SK-N-SH (cell line): ENCODE results near the gene TPCN2. TPM values are rescaled to one million over a fixed set of nuclear protein-coding genes. Genes with fewer than 3 reads are reported as not detected.

Source experiments
- CTCF ChIA-PET: fragments of 300-600, 350-600 bp; formaldehyde crosslinking; extraction: SDS; loops from one replicate; lab custom pipeline; 2021; lab: Yijun Ruan, JAX
- POLR2A ChIA-PET: fragments of 350-600 bp; sonication (Branson Sonifier 250); formaldehyde crosslinking; extraction: SDS; loops from one replicate; lab custom pipeline; 2020; ENCODE audit warnings: antibody characterized with exemption, inconsistent platforms; lab: Yijun Ruan, JAX
- DNase-seq: peaks from one replicate; pipeline ENCODE4 v3.0.0; 2012
- H2AFZ ChIP-seq: fragments of 200-600 bp; sonication (generic); 2 replicates; pipeline ENCODE4 v1.8.1; 2016; ENCODE audit warnings: antibody characterized with exemption, mild to moderate bottlenecking, low read depth
- H3F3A ChIP-seq: fragments of 200-600 bp; sonication (generic); replicated peaks from 2 replicates; pipeline ENCODE3; 2016; ENCODE audit warnings: antibody characterized with exemption, mild to moderate bottlenecking; ENCODE audit not compliant: insufficient read depth
- H3K27ac ChIP-seq, 2 experiments: fragments of 200-500 bp in 1 of 2; fragments of 200-600 bp in 1 of 2; sonication (Bioruptor generic) in 1 of 2; sonication (generic), shearing (Covaris generic) in 1 of 2; 2 replicates each; pipeline versions ENCODE4 v1.5.1 to v1.6.1; 2014 to 2016; ENCODE audit warnings: low read depth in 2 of 2, inconsistent platforms in 1 of 2, low read length in 1 of 2, mild to moderate bottlenecking in 1 of 2, mixed read lengths in 1 of 2
- H3K27me3 ChIP-seq: fragments of 200-600 bp; sonication (generic), shearing (Covaris generic); 2 replicates; pipeline ENCODE4 v1.6.1; 2016; ENCODE audit warnings: mixed run types; ENCODE audit not compliant: insufficient read depth
- H3K36me3 ChIP-seq, 2 experiments: fragments of 200-500 bp in 1 of 2; fragments of 200-600 bp in 1 of 2; sonication (Bioruptor generic) in 1 of 2; sonication (generic) in 1 of 2; replicated peaks in 1 of 2; 2 replicates each; pipeline versions ENCODE3 to v1.5.1; 2014 to 2016; ENCODE audit warnings: low read length in 1 of 2, mild to moderate bottlenecking in 1 of 2; ENCODE audit not compliant: insufficient read depth in 2 of 2, control insufficient read depth in 1 of 2
- H3K4me1 ChIP-seq, 2 experiments: fragments of 200-500 bp in 1 of 2; fragments of 200-600 bp in 1 of 2; sonication (Bioruptor generic) in 1 of 2; sonication (generic), shearing (Covaris generic) in 1 of 2; 2 replicates each; pipeline versions ENCODE4 v1.5.1 to v1.6.1; 2014 to 2016; ENCODE audit warnings: low read depth in 1 of 2, low read length in 1 of 2, mixed run types in 1 of 2; ENCODE audit not compliant: insufficient read depth in 2 of 2, control insufficient read depth in 1 of 2
- H3K4me2 ChIP-seq: fragments of 200-600 bp; sonication (generic), shearing (Covaris generic); 2 replicates; pipeline ENCODE4 v1.6.1; 2017; ENCODE audit warnings: mixed run types
- H3K4me3 ChIP-seq, 2 experiments: fragments of 200-500 bp in 1 of 2; fragments of 200-600 bp in 1 of 2; sonication (Bioruptor generic) in 1 of 2; sonication (generic), shearing (Covaris generic) in 1 of 2; 2 replicates each; pipeline versions ENCODE4 v1.5.1 to v1.8.1; 2014 to 2016; ENCODE audit warnings: low read depth in 2 of 2, inconsistent platforms in 1 of 2, low read length in 1 of 2, mild to moderate bottlenecking in 1 of 2, mixed read lengths in 1 of 2, moderate library complexity in 1 of 2
- H3K79me2 ChIP-seq: fragments of 200-600 bp; sonication (generic); 2 replicates; pipeline ENCODE4 v1.8.1; 2017; ENCODE audit warnings: mild to moderate bottlenecking; ENCODE audit not compliant: insufficient read depth
- H3K9ac ChIP-seq: fragments of 200-600 bp; sonication (generic); 2 replicates; pipeline ENCODE4 v1.6.1; 2017; ENCODE audit warnings: mixed run types
- H3K9me2 ChIP-seq: fragments of 200-600 bp; sonication (generic); 2 replicates; pipeline ENCODE4 v1.6.1; 2017; ENCODE audit warnings: mixed run types
- H3K9me3 ChIP-seq: fragments of 200-600 bp; sonication (generic); 2 replicates; pipeline ENCODE4 v1.6.1; 2017; ENCODE audit warnings: mixed run types, mild to moderate bottlenecking, moderate library complexity
- H4K20me1 ChIP-seq: fragments of 200-600 bp; sonication (generic); 2 replicates; pipeline ENCODE4 v1.6.1; 2017; ENCODE audit warnings: mild to moderate bottlenecking, mixed run types; ENCODE audit not compliant: insufficient read depth
- EZH2phosphoT487 ChIP-seq: fragments of 200-600 bp; sonication (generic); IDR thresholded peaks from 2 replicates; pipeline ENCODE4 v1.6.1; 2017; ENCODE audit warnings: low read depth, mixed run types, mild to moderate bottlenecking, antibody characterized with exemption, moderate library complexity, borderline replicate concordance
- FOXJ3 ChIP-seq: sonication (generic); formaldehyde crosslinking; IDR thresholded peaks from 2 replicates; pipeline ENCODE4 v1.5.1; 2020; ENCODE audit warnings: mild to moderate bottlenecking, missing genetic modification reagents
- IRF3 ChIP-seq: fragments of 150-350 bp; IDR thresholded peaks from 2 replicates; pipeline ENCODE4 v1.6.1; 2016; ENCODE audit warnings: mild to moderate bottlenecking, low read depth, low read length
- NRF1 ChIP-seq: IDR thresholded peaks from 2 replicates; pipeline ENCODE4 v1.6.1; 2012; ENCODE audit warnings: low read depth, mild to moderate bottlenecking, low read length
- POLR2AphosphoS5 ChIP-seq: IDR thresholded peaks from 2 replicates; pipeline ENCODE4 v1.6.1; 2012; ENCODE audit warnings: low read depth, low read length
- RAD21 ChIP-seq: IDR thresholded peaks from 2 replicates; pipeline ENCODE4 v1.6.1; 2012; ENCODE audit warnings: mild to moderate bottlenecking, low read length
- RXRA ChIP-seq: IDR thresholded peaks from 2 replicates; pipeline ENCODE4 v1.4.0; 2012; ENCODE audit warnings: low read depth, mild to moderate bottlenecking, borderline replicate concordance
- SIN3A ChIP-seq: IDR thresholded peaks from 2 replicates; pipeline ENCODE4 v1.6.1; 2012; ENCODE audit warnings: low read depth, mild to moderate bottlenecking, low read length, moderate library complexity, borderline replicate concordance
- SMC3 ChIP-seq: IDR thresholded peaks from 2 replicates; pipeline ENCODE4 v1.6.1; 2012; ENCODE audit warnings: low read depth, low read length, improper control_type of control experiment
- TCF12 ChIP-seq: IDR thresholded peaks from 2 replicates; pipeline ENCODE4 v1.4.0; 2012
- WGBS: methylation state at CpG from one replicate; pipeline ENCODE4 v1.1.6; 2017; ENCODE audit warnings: low lambda C conversion rate; 5-methylcytosine and 5-hydroxymethylcytosine counted together
- polyA plus RNA-seq, 3 experiments: library from polyadenylated mRNA; depleted of rRNA; stranded (reverse); fragments of >200 nt; gene quantifications; 2 replicates each; pipeline ENCODE4 v1.2.3, GENCODE V29; 2012
- TF ChIP-seq, protein P1 (sequence below): fragments of 150-350 bp; IDR thresholded peaks from 2 replicates; pipeline ENCODE4 v1.6.1; 2017; ENCODE audit warnings: antibody characterized with exemption, low read length, low read depth, borderline replicate concordance
- TF ChIP-seq, protein P2 (sequence below): IDR thresholded peaks from 2 replicates; pipeline ENCODE4 v1.4.0; 2012; ENCODE audit warnings: low read depth
- TF ChIP-seq, protein P3 (sequence below): fragments of 200-600 bp; sonication (generic); IDR thresholded peaks from 2 replicates; pipeline ENCODE4 v1.6.1; 2017; ENCODE audit warnings: antibody characterized with exemption, mild to moderate bottlenecking, moderate library complexity

TPCN2 gene
- polyA plus RNA-seq, 1 of the 3 experiments (the other 2 are of a cell fraction), result 8.7 TPM

GRCh38 chr11:69073469-69073868, 24.7 kb downstream of the TPCN2 start:
- 93% methylated on average over 7 of the region's 8 CpGs for WGBS

DNA sequence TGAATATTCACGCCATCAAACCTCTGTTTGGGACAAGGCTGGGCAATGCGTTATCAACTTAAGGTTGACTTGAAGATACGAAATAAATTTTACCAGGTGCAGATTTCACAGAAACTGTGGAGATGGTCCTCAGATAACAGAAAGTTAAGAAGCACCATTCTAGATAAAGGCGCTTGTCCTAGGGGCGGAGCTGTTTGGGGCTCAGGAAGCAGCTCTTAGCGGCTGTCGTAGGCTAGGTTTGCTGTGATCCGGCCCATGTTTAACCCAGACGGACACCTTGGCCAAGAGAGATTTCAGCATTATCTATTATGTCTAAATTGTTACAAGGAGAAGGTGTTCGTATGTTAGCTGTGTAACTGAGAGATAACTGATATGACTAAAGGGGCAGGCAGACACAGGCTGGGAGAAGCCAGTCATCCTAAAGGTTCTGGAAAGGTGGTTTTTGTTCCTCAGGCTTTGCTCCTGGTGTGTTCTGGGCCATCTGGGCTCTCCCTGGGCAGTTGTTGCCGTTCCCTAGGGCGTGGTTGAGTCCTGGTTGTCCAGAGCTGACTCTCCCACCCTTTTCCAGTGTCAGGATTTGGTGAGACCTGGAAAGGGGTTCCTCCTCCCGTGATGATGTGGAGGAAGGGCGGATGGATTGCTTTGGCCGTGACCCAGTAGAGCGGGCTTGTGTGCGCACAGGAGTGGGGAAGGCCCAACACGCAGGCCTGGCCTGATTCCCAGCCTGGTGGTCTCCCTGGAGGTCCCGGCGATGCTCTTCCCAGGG, 25.8 kb downstream of the TPCN2 start:
- TF ChIP-seq, protein P1, sequence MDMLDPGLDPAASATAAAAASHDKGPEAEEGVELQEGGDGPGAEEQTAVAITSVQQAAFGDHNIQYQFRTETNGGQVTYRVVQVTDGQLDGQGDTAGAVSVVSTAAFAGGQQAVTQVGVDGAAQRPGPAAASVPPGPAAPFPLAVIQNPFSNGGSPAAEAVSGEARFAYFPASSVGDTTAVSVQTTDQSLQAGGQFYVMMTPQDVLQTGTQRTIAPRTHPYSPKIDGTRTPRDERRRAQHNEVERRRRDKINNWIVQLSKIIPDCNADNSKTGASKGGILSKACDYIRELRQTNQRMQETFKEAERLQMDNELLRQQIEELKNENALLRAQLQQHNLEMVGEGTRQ, result no peak
- TF ChIP-seq, protein P2, sequence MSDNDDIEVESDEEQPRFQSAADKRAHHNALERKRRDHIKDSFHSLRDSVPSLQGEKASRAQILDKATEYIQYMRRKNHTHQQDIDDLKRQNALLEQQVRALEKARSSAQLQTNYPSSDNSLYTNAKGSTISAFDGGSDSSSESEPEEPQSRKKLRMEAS, result no peak
- TF ChIP-seq SMC3, result no peak
- no peaks in the 10 kb centered on the region for H4K20me1 ChIP-seq
- CTCF ChIA-PET, result interaction anchor here (0.6 to 0.8 kb wide), 2 partner anchors 13 to 1245 kb away, joined by 3 read pairs; no protein-coding TSS in a partner anchor
- no peak overlapping the region for H3K27ac ChIP-seq
- peaks cover 0 to 8% of the 10 kb centered on the region in 2 experiments for H3K36me3 ChIP-seq
- H3K9me2 ChIP-seq, result no peaks in the 10 kb centered on the region
- no peaks in the 10 kb centered on the region for H3K79me2 ChIP-seq
- no peak for DNase-seq
- no peak overlapping the region for H3K4me2 ChIP-seq
- H3F3A ChIP-seq, result no peaks in the 10 kb centered on the region
- H3K27me3 ChIP-seq, result no peaks in the 10 kb centered on the region
- POLR2A ChIA-PET, result no interaction called here
- H3K9me3 ChIP-seq, result no peaks in the 10 kb centered on the region
- H3K9ac ChIP-seq, result no peak overlapping the region
- 94% methylated on average over 18 of the region's 20 CpGs for WGBS
- H2AFZ ChIP-seq, result no peak overlapping the region
- no peaks in the 10 kb centered on the region; a peak in 1 of 4 replicates for H3K4me1 ChIP-seq
- no peak overlapping the region for H3K4me3 ChIP-seq

More at GRCh38 chr11:69073469-69073868, 24.7 kb downstream of the TPCN2 start:
- TF ChIP-seq POLR2AphosphoS5 (no peak), RAD21 (no peak), FOXJ3 (CRISPR knock-in tag) (no peak), IRF3 (no peak), SIN3A (no peak), SMC3 (no peak), TCF12 (no peak), RXRA (no peak), EZH2phosphoT487 (no peak), NRF1 (no peak)
- TF ChIP-seq, protein P3, sequence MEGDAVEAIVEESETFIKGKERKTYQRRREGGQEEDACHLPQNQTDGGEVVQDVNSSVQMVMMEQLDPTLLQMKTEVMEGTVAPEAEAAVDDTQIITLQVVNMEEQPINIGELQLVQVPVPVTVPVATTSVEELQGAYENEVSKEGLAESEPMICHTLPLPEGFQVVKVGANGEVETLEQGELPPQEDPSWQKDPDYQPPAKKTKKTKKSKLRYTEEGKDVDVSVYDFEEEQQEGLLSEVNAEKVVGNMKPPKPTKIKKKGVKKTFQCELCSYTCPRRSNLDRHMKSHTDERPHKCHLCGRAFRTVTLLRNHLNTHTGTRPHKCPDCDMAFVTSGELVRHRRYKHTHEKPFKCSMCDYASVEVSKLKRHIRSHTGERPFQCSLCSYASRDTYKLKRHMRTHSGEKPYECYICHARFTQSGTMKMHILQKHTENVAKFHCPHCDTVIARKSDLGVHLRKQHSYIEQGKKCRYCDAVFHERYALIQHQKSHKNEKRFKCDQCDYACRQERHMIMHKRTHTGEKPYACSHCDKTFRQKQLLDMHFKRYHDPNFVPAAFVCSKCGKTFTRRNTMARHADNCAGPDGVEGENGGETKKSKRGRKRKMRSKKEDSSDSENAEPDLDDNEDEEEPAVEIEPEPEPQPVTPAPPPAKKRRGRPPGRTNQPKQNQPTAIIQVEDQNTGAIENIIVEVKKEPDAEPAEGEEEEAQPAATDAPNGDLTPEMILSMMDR, result no peak
- no peaks in the 10 kb centered on the region; a peak in 1 of 4 replicates for H3K4me1 ChIP-seq
- no peak overlapping the region for H3K9ac ChIP-seq
- H3K36me3 ChIP-seq, result peaks cover 0 to 4% of the 10 kb centered on the region in 2 experiments
- H3K4me3 ChIP-seq, result no peak overlapping the region
- ChIA-PET CTCF (interaction anchor here (1.5 kb wide), 1 partner anchor 16 kb away, joined by 5 read pairs; no protein-coding TSS in a partner anchor), POLR2A (no interaction called here)
- no peaks in the 10 kb centered on the region for H3K9me3 ChIP-seq
- no peaks in the 10 kb centered on the region for H4K20me1 ChIP-seq
- DNase-seq, result no peak
- H3F3A ChIP-seq, result no peaks in the 10 kb centered on the region
- no peak overlapping the region for H3K4me2 ChIP-seq
- no peak overlapping the region; a peak in 1 of 4 replicates for H3K27ac ChIP-seq
- H3K9me2 ChIP-seq, result no peaks in the 10 kb centered on the region
- H3K79me2 ChIP-seq, result no peaks in the 10 kb centered on the region
- H2AFZ ChIP-seq, result no peak overlapping the region
- no peaks in the 10 kb centered on the region for H3K27me3 ChIP-seq
